ENCODE measurements around the gene DNASE1L1.
"Not testable (repeated sequence)": the region's sequence is repeated elsewhere in the genome, so short reads cannot be mapped to it uniquely, and the experiment has no call there.

DNASE1L1 gene

DNA sequence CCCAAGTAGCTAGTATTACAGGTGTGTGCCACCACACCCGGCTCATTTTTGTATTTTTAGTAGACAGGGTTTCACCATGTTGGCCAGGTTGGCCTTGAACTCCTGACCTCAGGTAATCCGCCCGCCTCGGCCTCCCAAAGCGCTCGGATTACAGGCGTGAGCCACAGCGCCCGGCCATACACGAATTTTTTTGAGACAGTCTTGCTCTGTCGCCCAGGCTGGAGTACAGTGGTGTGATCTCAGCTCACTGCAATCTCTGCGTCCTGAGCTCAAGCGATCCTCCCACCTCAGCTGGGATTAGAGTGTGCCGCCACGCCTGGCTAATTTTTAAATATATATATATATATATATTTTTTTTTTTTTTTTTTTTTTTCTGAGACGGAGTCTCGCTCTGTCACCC is 12.7 kb downstream of the DNASE1L1 start:
- H3K4me3 ChIP-seq, result not testable (repeated sequence)
- peak overlapping the region in 2 of 21 experiments; percentile 94 to 96 for H3K27ac ChIP-seq

DNA sequence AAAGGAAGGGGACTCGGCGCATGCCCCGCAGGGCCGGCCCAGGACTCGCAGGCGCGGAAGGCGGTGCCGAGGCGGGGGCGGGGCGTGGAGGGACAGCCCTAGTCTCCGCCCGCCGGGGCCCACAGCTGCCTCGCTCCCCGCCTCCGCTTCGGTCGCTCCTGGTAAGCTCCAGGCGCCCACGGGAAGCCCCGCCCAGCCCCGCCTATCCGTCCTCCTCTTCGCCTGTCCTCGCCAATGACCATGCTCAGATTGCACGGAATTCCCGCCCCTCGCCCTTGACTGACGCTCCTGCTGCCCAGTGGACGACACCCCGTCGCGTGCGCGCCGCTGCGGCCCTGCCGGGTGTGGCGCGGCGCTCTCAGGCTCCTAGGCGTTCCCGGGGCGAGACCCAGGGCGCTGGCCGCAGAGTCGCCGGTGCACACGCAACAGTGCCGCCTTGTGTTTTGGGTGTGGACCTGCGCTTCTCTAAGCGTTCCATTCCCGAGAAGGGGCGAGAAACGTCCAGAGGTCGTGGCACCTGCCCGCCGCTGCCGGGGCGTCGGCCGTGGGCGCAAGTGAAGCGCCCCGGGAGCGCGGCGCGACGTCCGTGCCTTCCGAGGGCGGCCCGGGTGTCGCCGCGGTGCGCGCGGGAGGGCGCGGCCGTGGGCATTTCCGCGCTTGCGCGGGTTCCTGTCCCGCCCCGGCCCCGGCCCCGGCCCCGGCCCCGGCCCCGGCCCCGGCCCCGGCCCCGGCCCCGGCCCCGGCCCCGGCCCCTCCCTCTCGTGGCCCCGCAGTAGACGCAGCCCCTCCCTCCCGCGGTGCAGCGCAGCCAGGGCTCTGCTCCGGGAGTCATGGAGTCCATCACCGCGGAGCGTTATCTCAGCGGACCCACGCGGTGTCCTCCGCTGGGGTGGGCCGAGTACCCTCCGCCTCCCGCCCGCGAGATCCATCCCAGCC is 19.0 kb downstream of the DNASE1L1 start:
- H3K27ac ChIP-seq, result peak overlapping the region in 6 of 21 experiments; percentile 59 to 87 (median 80)
- peak overlapping the region in 1 of 7 experiments; percentile 9 for H3K4me3 ChIP-seq

DNA sequence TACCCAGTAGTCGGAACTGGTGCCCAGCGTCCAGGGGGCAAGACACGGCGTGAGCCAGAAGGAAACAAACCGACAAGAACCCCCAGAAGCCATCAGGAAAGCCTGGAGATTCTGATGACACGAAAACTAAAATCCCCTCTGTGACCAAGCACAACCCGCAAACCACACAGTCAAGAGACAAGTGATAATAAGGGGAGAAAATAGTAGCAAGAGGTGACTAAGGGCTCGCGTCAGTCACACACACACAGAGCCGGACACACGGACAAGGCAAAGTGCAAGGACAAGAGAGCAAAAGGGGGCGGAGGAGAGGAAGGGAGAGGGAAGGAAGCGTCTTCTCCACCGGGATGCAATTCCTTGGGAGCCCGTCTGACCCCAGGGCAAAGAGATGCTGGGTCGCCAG is 20.4 kb downstream of the DNASE1L1 start:
- H3K4me3 ChIP-seq, H3K27ac ChIP-seq: not testable (repeated sequence)

DNA sequence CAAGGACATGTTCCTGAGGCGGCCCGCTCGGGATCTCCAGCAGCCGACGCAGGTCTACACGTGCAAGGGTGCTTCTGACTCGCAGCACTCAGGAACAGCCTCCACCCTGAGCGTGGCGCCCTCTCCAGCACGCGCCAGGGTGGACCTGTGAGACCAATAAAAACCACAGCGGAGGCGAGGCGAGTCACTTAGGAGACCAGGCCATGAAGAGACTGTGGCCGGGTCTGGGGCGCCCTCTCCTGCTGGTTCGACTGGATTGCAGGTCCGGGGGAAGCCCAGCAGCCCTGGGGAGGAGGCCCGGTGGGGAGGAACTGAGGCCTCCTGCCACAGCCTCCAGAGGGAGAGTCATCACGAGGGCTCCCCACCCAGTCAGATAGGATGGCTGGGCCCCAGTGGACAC is 21.0 kb downstream of the DNASE1L1 start:
- not testable (repeated sequence) for H3K4me3 ChIP-seq, H3K27ac ChIP-seq

DNA sequence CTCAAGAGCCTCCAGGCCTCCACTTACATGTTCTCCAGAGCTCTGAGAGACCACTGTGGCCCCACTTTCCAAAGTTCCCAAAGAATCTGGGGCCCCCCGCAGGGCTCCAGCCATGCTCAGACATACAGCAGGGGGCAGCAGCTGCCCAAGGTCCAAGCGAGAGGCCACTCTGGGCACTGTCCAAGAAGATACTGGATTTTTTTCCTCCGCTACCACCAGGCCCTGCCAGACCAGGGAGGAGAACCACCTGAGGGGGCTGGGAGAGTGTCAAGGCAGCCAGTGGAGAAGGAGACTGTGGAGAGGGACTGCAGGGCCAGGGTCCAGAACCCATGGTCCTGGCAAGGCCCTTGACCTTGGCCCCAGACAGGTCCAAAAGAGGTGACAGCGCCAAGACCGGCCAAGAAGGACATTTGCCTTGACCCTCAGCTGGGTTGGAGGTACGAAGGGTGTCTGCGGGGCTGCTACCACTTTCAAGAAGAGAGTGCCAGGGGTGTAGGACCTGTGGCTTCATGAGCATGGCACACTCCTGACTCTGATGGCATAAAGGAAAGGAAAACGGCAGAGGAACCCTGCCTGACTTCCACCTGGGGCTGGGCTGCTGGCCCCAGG is 24.7 kb downstream of the DNASE1L1 start:
- Histone ChIP-seq H3K4me3 (no peak overlapping the region), H3K27ac (no peak overlapping the region)

DNA sequence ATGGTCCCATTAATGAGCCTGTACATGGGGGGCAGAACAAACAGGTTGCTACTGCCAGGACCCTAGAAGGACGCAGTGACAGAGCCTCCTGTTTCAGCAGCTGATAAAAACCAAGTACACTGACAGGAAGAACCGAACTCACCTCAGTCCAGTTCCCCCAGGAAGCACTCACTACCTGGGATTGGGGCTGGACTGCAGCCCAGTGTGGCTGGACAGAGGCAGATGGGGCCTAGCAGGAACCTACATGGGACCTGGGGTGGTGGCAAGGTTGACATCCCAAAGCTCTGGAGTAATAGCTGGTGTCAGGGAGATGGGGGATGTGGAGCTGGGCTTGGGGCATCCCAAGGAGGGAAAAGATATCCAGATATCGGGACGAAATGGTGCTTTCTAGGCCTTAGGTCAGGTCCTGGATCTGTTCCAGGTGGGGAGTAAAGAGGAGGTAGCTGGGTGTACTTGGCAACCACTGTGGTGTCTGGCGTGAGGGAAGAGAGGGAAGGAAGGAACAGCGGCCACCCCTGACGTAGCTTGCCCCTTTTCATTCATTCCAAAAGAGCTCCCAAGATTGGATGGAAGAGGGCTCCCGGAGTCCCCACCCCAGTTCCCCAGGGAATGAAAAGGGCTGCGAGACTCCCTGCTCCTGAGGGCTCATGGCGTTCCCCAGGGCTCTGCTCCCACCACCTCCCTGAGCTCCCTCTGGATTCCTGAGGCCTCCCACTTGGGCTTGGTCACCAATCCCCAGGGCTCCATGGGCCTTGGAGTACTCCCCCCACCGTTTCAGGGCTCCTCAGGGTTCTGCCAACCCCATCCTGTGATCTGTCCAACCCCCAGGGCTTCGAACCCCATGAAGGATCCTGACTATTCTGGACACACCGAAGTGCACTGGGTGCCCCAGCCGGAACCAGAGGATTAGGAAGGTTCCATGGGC is 25.4 kb downstream of the DNASE1L1 start:
- Histone ChIP-seq H3K27ac (no peak overlapping the region), H3K4me3 (no peak overlapping the region)

DNA sequence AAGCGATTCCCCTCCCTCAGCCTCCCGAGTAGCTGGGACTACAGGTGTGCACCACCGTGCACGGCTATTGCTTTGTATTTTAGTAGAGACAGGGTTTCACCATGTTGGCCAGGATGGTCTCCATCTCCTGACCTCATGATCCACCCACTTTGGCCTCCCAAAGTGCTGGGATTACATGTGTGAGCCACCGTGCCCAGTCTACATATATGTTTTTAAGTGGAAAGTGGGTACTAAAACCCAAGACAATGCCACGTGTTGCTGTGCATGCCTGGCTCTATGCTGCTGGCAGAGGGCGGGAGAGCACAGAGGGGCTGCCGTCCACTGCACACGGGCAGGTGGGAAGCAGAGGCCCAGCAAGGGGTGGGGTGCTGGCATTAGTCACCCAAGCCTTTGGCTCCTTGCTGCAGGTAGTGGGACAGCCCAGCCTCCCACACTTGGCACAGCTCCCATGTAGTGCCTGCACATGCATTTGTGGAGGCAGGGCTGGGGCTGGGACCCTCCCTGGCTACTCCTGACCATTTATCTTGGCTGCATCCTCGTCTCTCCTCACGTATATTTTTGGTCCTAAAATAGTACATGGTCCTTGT is 26.5 kb downstream of the DNASE1L1 start:
- Histone ChIP-seq H3K4me3 (no peak overlapping the region), H3K27ac (no peak overlapping the region)

DNA sequence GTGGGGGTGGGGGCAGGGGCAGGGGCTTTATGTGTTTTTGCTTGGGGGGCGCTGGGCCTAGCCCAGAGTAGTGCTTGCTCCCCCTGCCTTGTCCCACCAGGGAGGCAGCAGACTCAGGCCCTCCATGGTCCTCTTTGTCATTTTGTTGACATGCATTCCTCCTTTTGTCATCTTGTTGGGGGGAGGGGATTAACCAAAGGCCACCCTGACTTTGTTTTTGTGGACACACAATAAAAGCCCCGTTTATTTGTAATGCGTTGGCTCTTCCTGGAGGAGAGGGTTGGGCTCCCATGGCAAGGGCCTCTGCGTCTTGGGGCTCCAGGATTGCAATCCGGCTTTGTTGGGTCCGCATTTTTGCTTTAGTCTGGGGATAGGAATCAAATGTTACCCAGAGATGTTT is 27.8 kb downstream of the DNASE1L1 start:
- no peak overlapping the region for H3K27ac ChIP-seq
- H3K4me3 ChIP-seq, result no peak overlapping the region

DNA sequence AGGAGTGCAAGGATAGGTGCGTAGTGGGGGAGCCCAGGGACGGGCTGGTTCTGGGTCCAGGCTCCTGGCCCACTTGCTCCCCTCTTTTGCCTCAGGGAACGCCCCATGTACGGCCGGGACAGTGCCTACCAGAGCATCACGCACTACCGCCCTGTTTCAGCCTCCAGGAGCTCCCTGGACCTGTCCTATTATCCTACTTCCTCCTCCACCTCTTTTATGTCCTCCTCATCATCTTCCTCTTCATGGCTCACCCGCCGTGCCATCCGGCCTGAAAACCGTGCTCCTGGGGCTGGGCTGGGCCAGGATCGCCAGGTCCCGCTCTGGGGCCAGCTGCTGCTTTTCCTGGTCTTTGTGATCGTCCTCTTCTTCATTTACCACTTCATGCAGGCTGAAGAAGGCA is 28.3 kb downstream of the DNASE1L1 start:
- Histone ChIP-seq H3K27ac (peak overlapping the region in 8 of 21 experiments; percentile 17 to 100 (median 99)), H3K4me3 (peak overlapping the region in 1 of 7 experiments; percentile 74)

DNA sequence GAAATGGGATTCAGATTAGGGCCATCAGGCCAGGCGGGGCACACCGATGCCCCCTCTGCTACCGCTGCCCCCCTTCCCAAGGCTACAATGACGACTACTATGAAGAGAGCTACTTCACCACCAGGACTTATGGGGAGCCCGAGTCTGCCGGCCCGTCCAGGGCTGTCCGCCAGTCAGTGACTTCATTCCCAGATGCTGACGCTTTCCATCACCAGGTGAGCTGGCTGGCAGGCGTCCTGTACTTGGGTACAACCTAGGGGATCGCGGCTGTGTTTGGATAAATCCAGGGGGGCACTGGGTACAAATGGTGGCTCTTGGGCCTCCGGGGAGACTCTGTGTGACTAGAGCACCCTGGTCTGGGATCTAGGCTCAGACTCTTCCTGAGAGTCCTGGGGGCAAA is 28.9 kb downstream of the DNASE1L1 start:
- Histone ChIP-seq H3K27ac (peak overlapping the region in 20 of 21 experiments; percentile 93 to 100 (median 97)), H3K4me3 (peak overlapping the region; percentile 56 to 84 (median 68))

DNA sequence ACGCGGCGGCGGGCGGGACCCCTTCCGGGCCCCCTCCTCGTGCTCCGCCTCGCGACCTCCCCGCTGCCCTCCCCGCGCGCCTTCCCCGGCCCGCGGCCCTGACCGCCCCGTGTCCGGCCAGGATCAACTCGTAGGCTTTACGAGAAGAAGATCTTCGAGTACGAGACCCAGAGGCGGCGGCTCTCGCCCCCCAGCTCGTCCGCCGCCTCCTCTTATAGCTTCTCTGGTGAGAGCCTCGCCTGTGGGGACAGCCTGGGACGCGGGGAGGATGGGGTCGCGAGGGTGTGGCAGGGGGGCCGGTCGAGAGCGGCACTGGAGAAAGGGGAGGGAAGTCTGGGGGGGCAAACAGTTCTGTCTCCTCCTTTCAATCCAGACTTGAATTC is 29.5 kb downstream of the DNASE1L1 start:
- Histone ChIP-seq H3K27ac (peak overlapping the region; percentile 89 to 100 (median 97)), H3K4me3 (peak overlapping the region; percentile 56 to 84 (median 68))

DNA sequence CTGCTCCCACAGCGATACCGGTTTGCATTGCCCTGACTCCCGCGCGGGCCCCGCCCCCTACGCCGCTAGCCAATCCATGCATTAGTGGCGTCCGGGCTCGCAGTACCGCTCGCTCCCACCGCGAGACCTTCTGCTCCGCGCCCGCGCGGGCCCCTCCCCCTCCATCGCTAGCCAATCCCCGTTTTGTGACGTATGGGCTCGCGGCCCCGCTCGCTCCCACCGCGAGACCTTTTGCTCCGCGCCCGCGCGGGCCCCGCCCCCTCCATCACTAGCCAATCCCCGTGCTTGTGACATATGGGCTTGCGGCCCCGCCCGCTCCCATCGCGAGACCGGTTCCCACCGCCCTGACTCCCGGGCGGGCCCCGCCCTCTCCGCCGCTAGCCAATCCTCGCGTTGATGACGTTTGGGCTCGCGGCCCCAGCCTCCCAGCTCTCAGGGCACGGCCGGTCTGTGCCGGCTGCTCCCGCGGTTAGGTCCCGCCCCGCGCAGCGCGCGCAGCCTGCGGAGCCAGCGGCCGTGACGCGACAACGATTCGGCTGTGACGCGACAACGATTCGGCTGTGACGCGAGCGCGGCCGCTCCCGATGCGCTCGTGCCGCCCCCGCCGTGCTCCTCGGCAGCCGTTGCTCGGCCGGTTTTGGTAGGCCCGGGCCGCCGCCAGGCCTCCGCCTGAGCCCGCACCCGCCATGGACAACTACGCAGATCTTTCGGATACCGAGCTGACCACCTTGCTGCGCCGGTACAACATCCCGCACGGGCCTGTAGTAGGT is 30.1 kb downstream of the DNASE1L1 start, which contains the start of gene EMD:
EMD (plus strand) TSS at position 497 of the 770 bp plus-strand sequence; CDS start at position 687, 190 bp downstream.
- Histone ChIP-seq H3K4me3 (peak within 1 kb of the TSS; percentile 56 to 84 (median 68)), H3K27ac (peak within 1 kb of the TSS; percentile 89 to 100 (median 97))

DNA sequence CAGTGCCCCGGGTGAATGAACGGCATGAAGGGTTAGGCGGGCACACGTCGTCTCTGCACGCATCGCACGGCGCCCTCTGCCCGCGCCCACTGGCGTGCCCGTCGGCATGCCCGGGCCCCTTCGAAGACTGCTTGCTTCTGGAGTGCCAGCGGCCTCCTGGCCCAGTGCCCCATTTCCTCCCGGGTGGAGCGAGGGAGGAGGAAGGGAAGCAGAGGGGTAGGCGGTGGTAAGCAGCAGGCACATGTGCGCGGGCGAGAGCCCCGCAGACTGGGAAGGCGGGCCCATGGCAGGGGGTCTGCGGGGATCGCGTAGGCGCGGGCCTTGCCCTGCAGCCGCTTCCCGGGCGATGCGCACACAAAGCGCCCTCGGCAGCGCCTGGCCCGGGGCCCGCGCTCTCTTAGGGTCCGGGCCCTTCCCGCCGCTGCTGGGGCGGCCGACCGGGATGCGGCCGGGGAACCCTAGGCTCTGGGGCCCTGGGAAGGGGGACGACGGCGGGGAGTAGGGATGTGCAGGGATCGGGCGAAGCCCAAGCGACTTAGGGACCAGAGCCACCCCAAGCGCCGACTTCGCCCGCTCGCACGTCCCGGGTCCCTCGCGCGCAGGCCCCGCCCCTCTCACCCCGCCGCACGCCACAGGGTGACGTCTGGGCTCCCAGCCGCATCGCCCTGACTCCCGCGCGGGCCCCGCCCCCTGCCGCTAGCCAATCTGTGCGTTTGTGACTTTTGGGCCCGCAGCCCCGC is 30.8 kb downstream of the DNASE1L1 start:
- H3K27ac ChIP-seq, result peak overlapping the region; percentile 84 to 97 (median 92)
- H3K4me3 ChIP-seq, result peak overlapping the region; percentile 33 to 45 (median 39)

DNA sequence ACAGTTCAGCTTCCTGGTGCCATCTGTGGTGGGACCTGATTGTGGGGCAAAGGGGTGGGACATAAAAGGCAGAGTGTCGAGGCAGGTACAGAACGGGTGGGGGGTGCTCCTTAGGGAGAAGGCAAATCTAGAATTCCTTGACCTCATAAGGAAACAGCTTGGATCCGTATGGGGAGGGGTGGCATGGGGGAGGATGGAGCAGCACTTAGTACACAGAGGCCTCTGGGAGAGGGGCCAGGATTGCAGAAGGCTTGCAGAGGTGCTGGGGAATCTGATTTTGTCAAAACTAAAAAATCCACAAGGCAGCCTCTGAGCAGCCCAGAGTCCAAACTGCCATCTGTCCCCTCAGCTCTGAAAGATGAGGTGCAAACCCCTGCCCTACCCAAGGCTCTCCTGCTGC is 32.3 kb downstream of the DNASE1L1 start:
- Histone ChIP-seq H3K27ac (peak overlapping the region in 4 of 21 experiments; percentile 46 to 97 (median 74)), H3K4me3 (no peak overlapping the region)

DNA sequence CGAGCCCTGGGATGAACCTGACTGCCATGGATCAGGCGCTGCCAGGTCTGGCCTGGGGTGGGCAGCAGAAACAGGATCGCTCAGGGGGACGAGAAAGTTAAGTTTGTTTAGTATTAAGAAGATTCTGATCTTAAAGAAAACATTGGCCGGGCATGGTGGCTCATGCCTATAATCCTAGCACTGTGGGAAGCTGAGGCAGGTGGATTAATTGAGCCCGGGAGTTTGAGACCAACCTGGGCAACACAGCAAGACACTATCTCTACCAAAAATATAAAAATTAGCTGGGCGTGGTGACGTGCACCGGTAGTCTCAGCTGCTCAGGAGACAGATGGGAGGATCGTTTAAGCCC is 33.9 kb downstream of the DNASE1L1 start:
- Histone ChIP-seq H3K27ac (peak overlapping the region in 14 of 21 experiments; percentile 57 to 95 (median 74)), H3K4me3 (peak overlapping the region in 6 of 7 experiments; percentile 32 to 74 (median 38))

DNA sequence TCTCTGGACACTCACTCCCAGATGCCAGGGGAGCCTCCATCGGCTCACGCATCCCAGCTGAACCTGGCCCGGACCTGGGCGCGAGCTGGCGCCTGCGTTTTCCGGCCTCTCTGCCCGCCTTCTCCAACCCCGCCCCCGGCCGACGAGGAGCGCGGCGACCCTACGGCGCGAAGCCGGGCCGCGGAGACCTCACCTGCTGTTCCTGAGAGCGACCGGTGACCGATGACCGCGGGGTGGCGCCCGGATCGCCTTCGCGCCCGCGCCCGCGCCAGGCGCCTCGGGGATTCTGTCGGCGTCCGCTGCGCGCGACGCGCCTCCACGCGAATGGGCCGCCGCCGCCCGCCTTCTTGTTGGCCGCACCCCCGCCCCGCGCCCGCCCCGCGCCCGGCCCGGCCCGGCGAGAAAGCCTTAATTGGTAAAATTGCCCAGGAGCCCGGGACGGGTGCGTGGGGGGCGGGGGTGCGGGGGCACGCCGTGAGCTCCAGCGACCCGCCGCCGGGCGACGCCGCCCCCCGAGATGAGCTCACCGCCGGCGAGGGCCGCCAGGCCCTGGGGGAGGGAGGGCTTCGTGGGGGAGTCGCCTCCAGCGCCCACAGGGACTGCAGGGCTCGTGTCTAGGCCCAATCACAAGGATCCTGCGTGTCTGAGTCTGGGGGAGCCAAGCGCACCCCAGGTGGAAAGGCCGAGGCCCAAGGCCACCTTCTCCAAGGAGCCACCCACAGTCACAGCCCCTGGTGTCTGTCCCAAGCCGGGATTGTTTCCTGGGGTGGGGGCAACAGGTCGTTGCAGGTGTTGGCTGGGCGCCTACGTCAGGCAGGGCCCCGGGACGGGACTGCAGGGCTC is 34.5 kb downstream of the DNASE1L1 start, which contains the start of gene FLNA:
FLNA (minus strand) TSS at position 322 of the 843 bp plus-strand sequence. CDS start 3,389 bp downstream, outside the sequence.
- Histone ChIP-seq H3K27ac (peak within 1 kb of the TSS in 20 of 21 experiments; percentile 15 to 98 (median 74)), H3K4me3 (peak within 1 kb of the TSS; percentile 32 to 74 (median 37))

Data from skin epidermis (tissue), 12 donors.